GM23338 (cell line): ENCODE data around the gene TBC1D7. TPM values are rescaled to one million over a fixed set of nuclear protein-coding genes. Genes with fewer than 3 reads are reported as not detected.

Source experiments
- ATAC-seq: fragments of 200-7000 bp; cut with Tn5 transposase; 3 replicates; pipeline ENCODE4 v1.9.1; 2020
- DNase-seq: peaks from one replicate; pipeline ENCODE4 v3.0.0-alpha.2; 2015; ENCODE audit warnings: low spot score
- H2AFZ ChIP-seq: fragments of 200-600 bp; sonication (generic); 2 replicates; pipeline ENCODE4 v1.8.0; 2016; ENCODE audit warnings: antibody characterized with exemption, mild to moderate bottlenecking, moderate library complexity
- H3F3A ChIP-seq: fragments of 200-600 bp; sonication (generic); replicated peaks from 2 replicates; pipeline ENCODE4 v1.8.0; 2017; ENCODE audit warnings: antibody characterized with exemption, mixed run types, low read depth
- H3K27ac ChIP-seq: fragments of 200-600 bp; sonication (generic); 2 replicates; pipeline ENCODE4 v1.6.1; 2016; ENCODE audit warnings: low read depth
- H3K27me3 ChIP-seq: fragments of 200-600 bp; sonication (generic); 2 replicates; pipeline ENCODE4 v1.8.0; 2016; ENCODE audit warnings: mild to moderate bottlenecking, mixed run types, moderate library complexity; ENCODE audit not compliant: insufficient read depth
- H3K36me3 ChIP-seq: fragments of 200-600 bp; sonication (generic); 2 replicates; pipeline ENCODE4 v1.8.0; 2016; ENCODE audit warnings: mild to moderate bottlenecking; ENCODE audit not compliant: insufficient read depth
- H3K4me1 ChIP-seq: fragments of 200-600 bp; sonication (generic); 2 replicates; pipeline ENCODE4 v1.8.0; 2016; ENCODE audit warnings: mild to moderate bottlenecking, moderate library complexity; ENCODE audit not compliant: insufficient read depth
- H3K4me2 ChIP-seq: fragments of 200-600 bp; sonication (generic); 2 replicates; pipeline ENCODE4 v1.7.1; 2017; ENCODE audit warnings: mixed run types
- H3K4me3 ChIP-seq: fragments of 200-600 bp; sonication (generic); 2 replicates; pipeline ENCODE4 v1.6.1; 2016; ENCODE audit warnings: mixed run types
- H3K79me2 ChIP-seq: fragments of 200-600 bp; sonication (generic); replicated peaks from 2 replicates; pipeline ENCODE4 v1.8.0; 2017; ENCODE audit warnings: mild to moderate bottlenecking; ENCODE audit not compliant: insufficient read depth
- H3K9me2 ChIP-seq: fragments of 200-600 bp; sonication (generic); 2 replicates; pipeline ENCODE4 v1.8.0; 2017; ENCODE audit not compliant: insufficient read depth
- H4K20me1 ChIP-seq: fragments of 200-600 bp; sonication (generic); replicated peaks from 2 replicates; pipeline ENCODE4 v1.8.0; 2017; ENCODE audit warnings: mild to moderate bottlenecking; ENCODE audit not compliant: insufficient read depth
- H3K27ac Mint-ChIP-seq: 2 replicates; pipeline ENCODE4 v1.8.0; 2020; ENCODE audit warnings: inconsistent platforms, mild to moderate bottlenecking, moderate library complexity, mixed read lengths
- H3K27me3 Mint-ChIP-seq: 3 replicates; pipeline ENCODE4 v1.8.0; 2022; ENCODE audit warnings: low read depth, mild to moderate bottlenecking, moderate library complexity, mixed read lengths, inconsistent platforms; ENCODE audit not compliant: insufficient read depth, poor library complexity
- H3K36me3 Mint-ChIP-seq: 3 replicates; pipeline ENCODE4 v1.8.0; 2021; ENCODE audit warnings: low read depth, mild to moderate bottlenecking, inconsistent platforms, moderate library complexity, mixed read lengths
- H3K4me1 Mint-ChIP-seq: 3 replicates; pipeline ENCODE4 v1.8.0; 2020; ENCODE audit warnings: mild to moderate bottlenecking, inconsistent platforms, mixed read lengths
- H3K4me3 Mint-ChIP-seq: 3 replicates; pipeline ENCODE4 v1.8.0; 2021; ENCODE audit warnings: moderate library complexity, mild to moderate bottlenecking, inconsistent platforms, mixed read lengths
- H3K9me3 Mint-ChIP-seq: 3 replicates; pipeline ENCODE4 v1.8.0; 2020; ENCODE audit warnings: moderate library complexity, mild to moderate bottlenecking, inconsistent platforms, mixed read lengths
- polyA plus RNA-seq: library from polyadenylated mRNA; unstranded; fragments of >200 nt; fragmentation: Nextera tagmentation; extraction: Ambion mirVana; gene quantifications from 2 replicates; pipeline ENCODE4 v1.2.1, GENCODE V29; 2016
- total RNA-seq: library from RNA; depleted of rRNA; stranded (reverse); fragments of >200 nt; shearing (Covaris generic); gene quantifications from 2 replicates; pipeline ENCODE4 v1.2.3, GENCODE V29; 2014
- TF ChIP-seq, protein P1 (sequence below): fragments of 250-450 bp; sonication (Bioruptor Pico); IDR thresholded peaks from 2 replicates; pipeline ENCODE4 v1.5.0; 2020; ENCODE audit warnings: mild to moderate bottlenecking, moderate library complexity
- TF ChIP-seq, protein P2 (sequence below), 2 experiments: fragments of 200-600 bp in 1 of 2; sonication (generic) in 1 of 2; conservative IDR thresholded peaks; 2 replicates each; pipeline versions ENCODE4 v1.5.1 to v1.6.1; 2016 to 2017; ENCODE audit warnings: antibody characterized with exemption in 2 of 2, low read depth in 2 of 2, mild to moderate bottlenecking in 2 of 2, moderate library complexity in 1 of 2

TBC1D7 gene
- total and polyA plus RNA-seq, 2 experiments from 2014 or later: 62.0 to 70.4 TPM

DNA sequence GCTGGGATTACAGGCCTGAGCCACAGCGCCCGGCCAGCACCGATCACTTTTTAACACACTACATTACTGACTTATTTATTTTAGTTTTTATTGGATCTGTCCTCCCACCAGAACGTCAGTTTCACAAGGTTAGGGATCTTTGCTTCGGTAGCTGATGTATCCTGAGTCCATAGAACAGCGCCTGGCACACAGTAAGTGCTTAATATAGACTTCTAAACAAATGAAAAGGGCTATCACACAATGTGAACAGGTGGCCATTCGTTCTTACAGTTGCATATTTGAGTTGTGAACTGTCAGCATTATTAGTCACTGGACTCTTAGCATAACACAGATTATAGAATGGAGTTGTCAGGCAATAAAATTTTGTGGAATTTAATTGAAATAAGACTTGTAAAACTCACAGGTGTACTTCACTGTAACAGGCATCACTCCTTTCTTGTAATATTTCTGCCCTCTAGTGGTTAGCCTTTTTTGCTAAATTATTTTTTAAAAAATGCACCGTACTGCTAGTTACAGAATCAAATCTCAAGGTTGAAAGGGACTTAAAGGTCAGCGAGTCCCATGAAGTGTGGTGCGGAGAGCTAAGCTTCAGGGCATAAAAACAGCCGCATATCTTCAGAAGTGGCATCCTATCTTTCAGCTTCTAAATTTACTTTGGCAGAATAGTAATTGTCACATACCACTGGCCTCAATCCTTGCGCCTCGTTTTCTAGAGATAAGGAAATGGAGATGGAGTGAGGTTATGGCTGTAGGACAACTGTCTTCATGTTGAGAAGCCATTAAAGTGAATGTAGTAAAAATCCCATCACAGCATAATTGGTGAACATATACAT lies 3.4 kb upstream of the TBC1D7 start:
- H3K4me2 ChIP-seq: no peak overlapping the region
- no peak overlapping the region for H3K27ac ChIP-seq
- H2AFZ ChIP-seq: no peak overlapping the region; the same call in 1 of the 2 replicates

More for the DNA sequence above, 3.4 kb upstream of the TBC1D7 start:
- Mint-ChIP-seq H3K9me3 (no peaks in the 10 kb centered on the region), H3K27ac (no peak overlapping the region), H3K36me3 (no peaks in the 10 kb centered on the region), H3K4me1 (peaks cover 13% of the 10 kb centered on the region), H3K4me3 (no peak overlapping the region), H3K27me3 (peaks cover 4% of the 10 kb centered on the region)
- Histone ChIP-seq H3K4me1 (0 out of 2 replicates have a peak, but pooled peaks cover 4% of the 10 kb centered on the region), H3F3A (no peaks in the 10 kb centered on the region), H4K20me1 (no peaks in the 10 kb centered on the region), H3K79me2 (peaks cover 13% of the 10 kb centered on the region), H3K27me3 (no peaks in the 10 kb centered on the region), H3K4me3 (no peak overlapping the region), H3K36me3 (no peaks in the 10 kb centered on the region), H3K9me2 (no peaks in the 10 kb centered on the region)
- TF ChIP-seq, protein P1, sequence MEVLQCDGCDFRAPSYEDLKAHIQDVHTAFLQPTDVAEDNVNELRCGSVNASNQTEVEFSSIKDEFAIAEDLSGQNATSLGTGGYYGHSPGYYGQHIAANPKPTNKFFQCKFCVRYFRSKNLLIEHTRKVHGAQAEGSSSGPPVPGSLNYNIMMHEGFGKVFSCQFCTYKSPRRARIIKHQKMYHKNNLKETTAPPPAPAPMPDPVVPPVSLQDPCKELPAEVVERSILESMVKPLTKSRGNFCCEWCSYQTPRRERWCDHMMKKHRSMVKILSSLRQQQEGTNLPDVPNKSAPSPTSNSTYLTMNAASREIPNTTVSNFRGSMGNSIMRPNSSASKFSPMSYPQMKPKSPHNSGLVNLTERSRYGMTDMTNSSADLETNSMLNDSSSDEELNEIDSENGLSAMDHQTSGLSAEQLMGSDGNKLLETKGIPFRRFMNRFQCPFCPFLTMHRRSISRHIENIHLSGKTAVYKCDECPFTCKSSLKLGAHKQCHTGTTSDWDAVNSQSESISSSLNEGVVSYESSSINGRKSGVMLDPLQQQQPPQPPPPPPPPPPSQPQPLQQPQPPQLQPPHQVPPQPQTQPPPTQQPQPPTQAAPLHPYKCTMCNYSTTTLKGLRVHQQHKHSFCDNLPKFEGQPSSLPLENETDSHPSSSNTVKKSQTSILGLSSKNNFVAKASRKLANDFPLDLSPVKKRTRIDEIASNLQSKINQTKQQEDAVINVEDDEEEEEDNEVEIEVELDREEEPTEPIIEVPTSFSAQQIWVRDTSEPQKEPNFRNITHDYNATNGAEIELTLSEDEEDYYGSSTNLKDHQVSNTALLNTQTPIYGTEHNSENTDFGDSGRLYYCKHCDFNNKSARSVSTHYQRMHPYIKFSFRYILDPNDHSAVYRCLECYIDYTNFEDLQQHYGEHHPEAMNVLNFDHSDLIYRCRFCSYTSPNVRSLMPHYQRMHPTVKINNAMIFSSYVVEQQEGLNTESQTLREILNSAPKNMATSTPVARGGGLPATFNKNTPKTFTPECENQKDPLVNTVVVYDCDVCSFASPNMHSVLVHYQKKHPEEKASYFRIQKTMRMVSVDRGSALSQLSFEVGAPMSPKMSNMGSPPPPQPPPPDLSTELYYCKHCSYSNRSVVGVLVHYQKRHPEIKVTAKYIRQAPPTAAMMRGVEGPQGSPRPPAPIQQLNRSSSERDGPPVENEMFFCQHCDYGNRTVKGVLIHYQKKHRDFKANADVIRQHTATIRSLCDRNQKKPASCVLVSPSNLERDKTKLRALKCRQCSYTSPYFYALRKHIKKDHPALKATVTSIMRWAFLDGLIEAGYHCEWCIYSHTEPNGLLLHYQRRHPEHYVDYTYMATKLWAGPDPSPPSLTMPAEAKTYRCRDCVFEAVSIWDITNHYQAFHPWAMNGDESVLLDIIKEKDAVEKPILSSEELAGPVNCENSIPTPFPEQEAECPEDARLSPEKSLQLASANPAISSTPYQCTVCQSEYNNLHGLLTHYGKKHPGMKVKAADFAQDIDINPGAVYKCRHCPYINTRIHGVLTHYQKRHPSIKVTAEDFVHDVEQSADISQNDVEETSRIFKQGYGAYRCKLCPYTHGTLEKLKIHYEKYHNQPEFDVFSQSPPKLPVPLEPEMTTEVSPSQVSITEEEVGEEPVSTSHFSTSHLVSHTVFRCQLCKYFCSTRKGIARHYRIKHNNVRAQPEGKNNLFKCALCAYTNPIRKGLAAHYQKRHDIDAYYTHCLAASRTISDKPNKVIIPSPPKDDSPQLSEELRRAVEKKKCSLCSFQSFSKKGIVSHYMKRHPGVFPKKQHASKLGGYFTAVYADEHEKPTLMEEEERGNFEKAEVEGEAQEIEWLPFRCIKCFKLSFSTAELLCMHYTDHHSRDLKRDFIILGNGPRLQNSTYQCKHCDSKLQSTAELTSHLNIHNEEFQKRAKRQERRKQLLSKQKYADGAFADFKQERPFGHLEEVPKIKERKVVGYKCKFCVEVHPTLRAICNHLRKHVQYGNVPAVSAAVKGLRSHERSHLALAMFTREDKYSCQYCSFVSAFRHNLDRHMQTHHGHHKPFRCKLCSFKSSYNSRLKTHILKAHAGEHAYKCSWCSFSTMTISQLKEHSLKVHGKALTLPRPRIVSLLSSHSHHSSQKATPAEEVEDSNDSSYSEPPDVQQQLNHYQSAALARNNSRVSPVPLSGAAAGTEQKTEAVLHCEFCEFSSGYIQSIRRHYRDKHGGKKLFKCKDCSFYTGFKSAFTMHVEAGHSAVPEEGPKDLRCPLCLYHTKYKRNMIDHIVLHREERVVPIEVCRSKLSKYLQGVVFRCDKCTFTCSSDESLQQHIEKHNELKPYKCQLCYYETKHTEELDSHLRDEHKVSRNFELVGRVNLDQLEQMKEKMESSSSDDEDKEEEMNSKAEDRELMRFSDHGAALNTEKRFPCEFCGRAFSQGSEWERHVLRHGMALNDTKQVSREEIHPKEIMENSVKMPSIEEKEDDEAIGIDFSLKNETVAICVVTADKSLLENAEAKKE: no peak
- TF ChIP-seq, protein P2, sequence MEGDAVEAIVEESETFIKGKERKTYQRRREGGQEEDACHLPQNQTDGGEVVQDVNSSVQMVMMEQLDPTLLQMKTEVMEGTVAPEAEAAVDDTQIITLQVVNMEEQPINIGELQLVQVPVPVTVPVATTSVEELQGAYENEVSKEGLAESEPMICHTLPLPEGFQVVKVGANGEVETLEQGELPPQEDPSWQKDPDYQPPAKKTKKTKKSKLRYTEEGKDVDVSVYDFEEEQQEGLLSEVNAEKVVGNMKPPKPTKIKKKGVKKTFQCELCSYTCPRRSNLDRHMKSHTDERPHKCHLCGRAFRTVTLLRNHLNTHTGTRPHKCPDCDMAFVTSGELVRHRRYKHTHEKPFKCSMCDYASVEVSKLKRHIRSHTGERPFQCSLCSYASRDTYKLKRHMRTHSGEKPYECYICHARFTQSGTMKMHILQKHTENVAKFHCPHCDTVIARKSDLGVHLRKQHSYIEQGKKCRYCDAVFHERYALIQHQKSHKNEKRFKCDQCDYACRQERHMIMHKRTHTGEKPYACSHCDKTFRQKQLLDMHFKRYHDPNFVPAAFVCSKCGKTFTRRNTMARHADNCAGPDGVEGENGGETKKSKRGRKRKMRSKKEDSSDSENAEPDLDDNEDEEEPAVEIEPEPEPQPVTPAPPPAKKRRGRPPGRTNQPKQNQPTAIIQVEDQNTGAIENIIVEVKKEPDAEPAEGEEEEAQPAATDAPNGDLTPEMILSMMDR (conservative IDR thresholded peaks at IDR 0.05; ENCODE audit: low read depth in 2 of 2): peak in 1 of 2 experiments; percentile 66; a peak in 3 of 4 replicates
- DNase-seq (peak; percentile 44), ATAC-seq (no peak)
